OCI-LY3 (cell line): ENCODE measurements around the gene LIG3.

ENCODE experiments used
- H2AFZ ChIP-seq: fragments of 200-600, 300-600 bp; shearing (Covaris generic); 2 replicates; pipeline ENCODE4 v1.6.0; 2014; ENCODE audit warnings: antibody characterized with exemption, low read depth, low read length
- H3K27ac ChIP-seq: fragments of 200-600, 300-600 bp; sonication (generic); 2 replicates; pipeline ENCODE4 v1.5.1; 2014; ENCODE audit warnings: mild to moderate bottlenecking, low read length, moderate library complexity, mixed read lengths
- H3K27me3 ChIP-seq: fragments of 200-600, 300-600 bp; sonication (generic); 2 replicates; pipeline ENCODE4 v1.6.1; 2014; ENCODE audit warnings: low read depth, low read length, mixed read lengths
- H3K36me3 ChIP-seq: fragments of 200-600, 300-600 bp; sonication (generic); replicated peaks from 2 replicates; pipeline ENCODE3; 2014; ENCODE audit warnings: low read depth, low read length, mixed read lengths
- H3K4me1 ChIP-seq: fragments of 300-600, 200-600 bp; sonication (generic); 2 replicates; pipeline ENCODE4 v1.6.1; 2014; ENCODE audit warnings: low read length, mixed read lengths
- H3K4me2 ChIP-seq: fragments of 200-600, 300-600 bp; sonication (generic); 2 replicates; pipeline ENCODE4 v1.6.1; 2014; ENCODE audit warnings: low read length, mixed read lengths
- H3K4me3 ChIP-seq: fragments of 300-600, 200-600 bp; sonication (generic); 2 replicates; pipeline ENCODE4 v1.5.1; 2014; ENCODE audit warnings: antibody characterized with exemption, mild to moderate bottlenecking, low read length, moderate library complexity
- H3K79me2 ChIP-seq: fragments of 300-600, 200-600 bp; shearing (Covaris generic); 2 replicates; pipeline ENCODE4 v1.6.1; 2014; ENCODE audit warnings: mild to moderate bottlenecking, low read length, mixed read lengths
- H3K9ac ChIP-seq: fragments of 300-600, 200-600 bp; shearing (Covaris generic); 2 replicates; pipeline ENCODE4 v1.6.0; 2014; ENCODE audit warnings: mild to moderate bottlenecking, low read length, moderate library complexity
- H3K9me3 ChIP-seq: fragments of 200-600, 300-600 bp; shearing (Covaris generic); 2 replicates; pipeline ENCODE4 v1.6.1; 2014; ENCODE audit warnings: low read length, mixed read lengths; ENCODE audit not compliant: insufficient read depth
- H4K20me1 ChIP-seq: fragments of 200-600, 300-600 bp; sonication (generic); 2 replicates; pipeline ENCODE4 v1.6.1; 2016; ENCODE audit warnings: low read length, mixed read lengths; ENCODE audit not compliant: insufficient read depth
- CTCF ChIP-seq: fragments of 200-600, 300-600 bp; sonication (generic); IDR thresholded peaks from 2 replicates; pipeline ENCODE4 v1.5.1; 2014; ENCODE audit warnings: antibody characterized with exemption, low read length, low read depth
- EZH2phosphoT487 ChIP-seq: fragments of 200-600 bp; shearing (Covaris generic); IDR thresholded peaks from 2 replicates; pipeline ENCODE4 v1.6.1; 2018; ENCODE audit warnings: antibody characterized with exemption, mixed run types, low read depth

The LIG3 gene

DNA sequence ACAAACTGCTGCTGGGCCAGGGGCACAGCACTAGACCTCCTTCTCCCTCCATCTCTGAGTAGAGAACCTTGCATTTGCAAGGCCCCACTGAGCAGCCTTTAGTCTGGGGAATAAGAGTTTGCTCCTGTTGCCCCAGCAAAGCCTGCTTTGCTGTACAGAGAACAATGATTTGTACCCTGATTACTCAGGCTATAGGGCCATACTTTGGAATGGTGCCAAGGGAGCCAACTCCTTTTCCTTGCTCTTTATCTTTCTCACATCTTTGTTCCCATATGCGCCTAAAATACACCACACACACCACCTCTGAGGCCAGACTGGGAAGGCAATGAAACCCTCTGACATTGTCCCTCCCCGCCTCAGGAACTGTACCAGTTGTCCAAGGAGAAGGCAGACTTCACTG lies 21.2 kb downstream of the LIG3 start:
- Histone ChIP-seq H3K27ac (no peak overlapping the region), H3K4me1 (peaks cover 4% of the 10 kb centered on the region), H3K4me3 (no peak overlapping the region), H4K20me1 (no peaks in the 10 kb centered on the region), H3K36me3 (peaks cover 49% of the 10 kb centered on the region), H3K4me2 (no peak overlapping the region), H3K27me3 (no peaks in the 10 kb centered on the region), H3K9me3 (no peaks in the 10 kb centered on the region), H3K9ac (no peak overlapping the region), H2AFZ (no peak overlapping the region), H3K79me2 (no peaks in the 10 kb centered on the region)
- no peak for TF ChIP-seq EZH2phosphoT487

DNA sequence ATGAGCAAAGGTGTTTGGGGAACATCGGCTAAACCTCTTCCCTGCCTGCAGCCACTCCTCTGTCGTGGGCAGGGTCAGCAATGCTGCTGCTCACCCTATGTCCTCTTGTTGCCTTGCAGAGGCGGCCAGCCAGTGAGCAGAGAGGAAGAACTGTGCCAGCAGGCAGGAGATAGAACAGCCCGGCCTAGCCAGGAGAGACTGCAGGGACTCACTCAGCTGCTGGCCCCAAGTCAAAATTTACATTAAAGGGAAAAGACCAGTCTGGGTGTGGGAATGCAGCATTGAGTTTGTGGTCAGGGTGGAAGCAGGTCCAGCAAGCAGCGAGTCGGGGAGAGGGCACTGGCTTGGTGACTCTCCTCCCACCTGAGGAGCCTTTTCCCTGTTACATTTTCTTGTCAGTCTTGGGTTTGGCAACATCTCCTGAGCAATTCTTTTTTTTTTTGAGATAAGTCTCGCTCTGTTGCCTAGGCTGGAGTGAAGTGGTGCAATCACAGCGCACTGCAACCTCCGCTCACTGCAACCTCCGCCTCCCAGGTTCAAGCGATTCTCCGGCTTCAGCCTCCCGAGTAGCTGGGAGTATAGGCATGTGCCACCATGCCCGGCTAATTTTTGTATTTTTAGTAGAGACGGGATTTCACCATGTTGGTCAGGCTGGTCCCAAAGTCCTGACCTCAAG lies 22.7 kb downstream of the LIG3 start:
- no peak overlapping the region for H3K4me3 ChIP-seq
- no peak overlapping the region for H3K4me2 ChIP-seq
- no peak overlapping the region for H3K27ac ChIP-seq
- no peak overlapping the region for H3K9ac ChIP-seq
- H3K36me3 ChIP-seq: peaks cover 48% of the 10 kb centered on the region
- no peak for TF ChIP-seq CTCF
- peaks cover 4% of the 10 kb centered on the region for H3K4me1 ChIP-seq
- H3K79me2 ChIP-seq: no peaks in the 10 kb centered on the region
- no peaks in the 10 kb centered on the region for H4K20me1 ChIP-seq
- no peaks in the 10 kb centered on the region for H3K9me3 ChIP-seq
- H3K27me3 ChIP-seq: no peaks in the 10 kb centered on the region
- H2AFZ ChIP-seq: no peak overlapping the region

GRCh38 chr17:35003778-35004177 lies 23.5 kb downstream of the LIG3 start:
- Histone ChIP-seq H3K4me3 (no peak overlapping the region), H3K9me3 (no peaks in the 10 kb centered on the region), H3K27me3 (no peaks in the 10 kb centered on the region), H3K27ac (no peak overlapping the region), H4K20me1 (no peaks in the 10 kb centered on the region), H3K79me2 (no peaks in the 10 kb centered on the region), H3K4me2 (no peak overlapping the region), H3K4me1 (no peaks in the 10 kb centered on the region), H3K36me3 (peaks cover 47% of the 10 kb centered on the region), H3K9ac (no peak overlapping the region), H2AFZ (no peak overlapping the region)
- no peak for TF ChIP-seq CTCF
- TF ChIP-seq EZH2phosphoT487: no peak

GRCh38 chr17:35006345-35006744 lies 26.0 kb downstream of the LIG3 start:
- Histone ChIP-seq H3K4me3 (no peak overlapping the region), H4K20me1 (no peaks in the 10 kb centered on the region), H3K27me3 (no peaks in the 10 kb centered on the region), H3K9ac (no peak overlapping the region), H3K4me1 (no peaks in the 10 kb centered on the region), H3K27ac (no peak overlapping the region), H2AFZ (no peak overlapping the region), H3K36me3 (peaks cover 54% of the 10 kb centered on the region), H3K9me3 (no peaks in the 10 kb centered on the region), H3K4me2 (no peak overlapping the region), H3K79me2 (no peaks in the 10 kb centered on the region)
- TF ChIP-seq EZH2phosphoT487: no peak
- TF ChIP-seq CTCF: no peak
